HepG2 (cell line): ENCODE measurements around the gene RAD23A.
A peak's percentile ranks its signal among the peaks of the same experiment; 100 is the strongest.

Experiments used
- ARNT2 ChIP-seq: sonication (generic); formaldehyde crosslinking; IDR thresholded peaks from 2 replicates; pipeline ENCODE4 v1.8.0; 2022; ENCODE audit warnings: mild to moderate bottlenecking, low read depth, missing genetic modification reagents, moderate library complexity
- FOXK2 ChIP-seq: fragments of 450-650 bp; IDR thresholded peaks from 2 replicates; pipeline ENCODE4 v1.6.1; 2016
- IRF1 ChIP-seq: sonication (generic); formaldehyde crosslinking; IDR thresholded peaks from 2 replicates; pipeline ENCODE4 v1.4.0; 2020; ENCODE audit warnings: low read depth, mild to moderate bottlenecking, missing genetic modification reagents
- PAF1 ChIP-seq: IDR thresholded peaks from 2 replicates; pipeline ENCODE4 v1.6.1; 2016; ENCODE audit warnings: missing genetic modification reagents, missing compliant biosample characterization
- PREB ChIP-seq: sonication (generic); formaldehyde crosslinking; IDR thresholded peaks from 2 replicates; pipeline ENCODE4 v1.4.0; 2020; ENCODE audit warnings: missing genetic modification reagents
- REPIN1 ChIP-seq: sonication (generic); formaldehyde crosslinking; IDR thresholded peaks from 2 replicates; pipeline ENCODE4 v1.8.0; 2022; ENCODE audit warnings: missing genetic modification reagents, low read depth, mild to moderate bottlenecking, borderline replicate concordance
- TFE3 ChIP-seq: IDR thresholded peaks from 2 replicates; pipeline ENCODE4 v1.6.1; 2016
- ZBTB40 ChIP-seq, 2 experiments: fragments of 450-650 bp in 1 of 2; sonication (generic) in 1 of 2; formaldehyde crosslinking in 1 of 2; IDR thresholded peaks; 2 replicates each; pipeline versions ENCODE4 v1.6.1 to v1.8.0; 2016 to 2022; ENCODE audit warnings: antibody characterized with exemption in 1 of 2, mild to moderate bottlenecking in 1 of 2, missing genetic modification reagents in 1 of 2
- ZNF276 ChIP-seq: sonication (generic); formaldehyde crosslinking; IDR thresholded peaks from 2 replicates; pipeline ENCODE4 v1.4.0; 2020; ENCODE audit warnings: mild to moderate bottlenecking, low read depth, missing genetic modification reagents

GRCh38 chr19:12933287-12934072 is 12.2 kb upstream of the RAD23A start, which contains the start of gene FARSA:
- peak; percentile 61; the same call in 1 of the 2 replicates for TF ChIP-seq ARNT2 (CRISPR knock-in tag)
- no peak for TF ChIP-seq ZNF276
- no peak for TF ChIP-seq PAF1
- no peak for TF ChIP-seq IRF1
- TF ChIP-seq TFE3 (CRISPR knock-in tag) = peak; percentile 56
- TF ChIP-seq FOXK2 = no peak
- peak; percentile 68 for TF ChIP-seq REPIN1 (CRISPR knock-in tag)
- no peak for TF ChIP-seq PREB (CRISPR knock-in tag)
- peak; percentile 73 for TF ChIP-seq ZBTB40 (IDR thresholded peaks at IDR 0.05)
- peak; percentile 67; the same call in 1 of the 2 replicates for TF ChIP-seq ZBTB40 (CRISPR knock-in tag; IDR thresholded peaks at IDR 0.05)
